Spleen (tissue), 7 donors: ENCODE measurements around the gene PIPOX.

ENCODE experiments used
- CTCF ChIP-seq, 11 experiments: fragments of 200-600 bp in 7 of 11; fragments of 450-650 bp in 4 of 11; sonication (generic) in 4 of 11; IDR thresholded peaks in 8 of 11; conservative IDR thresholded peaks in 3 of 11; 1 replicate in 7 of 11; 2 replicates in 4 of 11; pipeline versions ENCODE4 v1.4.0 to v1.8.0; 2016 to 2021; ENCODE audit warnings: antibody characterized with exemption in 11 of 11, inconsistent platforms in 4 of 11, mild to moderate bottlenecking in 1 of 11
- POLR2A ChIP-seq, 3 donors: fragments of 450-650 bp; IDR thresholded peaks; one replicate each; pipeline ENCODE4 v1.5.1; 2017; ENCODE audit warnings: antibody characterized with exemption in 3 of 3, mild to moderate bottlenecking in 1 of 3
- donor health status: DM: no; HTN: no; CAD: no; lungs with moderate emphysema.
- donor health status: DM: no; HTN: no; CAD: no.
- donor health status: DM: no; HTN: no; CAD: no.

- no peak for TF ChIP-seq CTCF (IDR thresholded peaks at IDR 0.05 in 8 of 11, conservative IDR thresholded peaks at IDR 0.05 in 3 of 11)
- no peak for TF ChIP-seq POLR2A (IDR thresholded peaks at IDR 0.05)
Measured at GRCh38 chr17:29031488-29031887, 11.5 kb upstream of the PIPOX start.
